K562 (cell line): Measurements from ENCODE around the gene SUGP1. TPM values are rescaled to one million over a fixed set of nuclear protein-coding genes. Genes with fewer than 3 reads are reported as not detected.
A peak's percentile ranks its signal among the peaks of the same experiment; 100 is the strongest.

Experiments used
- ATAC-seq: fragments of 200-7000 bp; cut with Tn5 transposase; 3 replicates; pipeline ENCODE4 v1.9.1; 2020; ENCODE audit warnings: moderate library complexity
- BruUV-seq: library from RNA; stranded (reverse); fragments of 400-500 nt; replicated peaks from 2 replicates; lab custom pipeline; 2021; lab: Mats Ljungman, UMichigan
- CTCF ChIA-PET: fragments of 300-600 bp; formaldehyde crosslinking; extraction: SDS; loops from one replicate; lab custom pipeline; 2021; ENCODE audit warnings: low intra/inter-chr PET ratio; lab: Yijun Ruan, JAX
- POLR2A ChIA-PET: fragments of 300-600, 350-650 bp; sonication (Branson Sonifier 250); formaldehyde crosslinking; extraction: SDS; loops from one replicate; lab custom pipeline; 2021; ENCODE audit warnings: antibody characterized with exemption, inconsistent platforms; lab: Yijun Ruan, JAX
- DNase-seq, 4 experiments: peaks; one replicate each; pipeline versions ENCODE4 v3.0.0 to v3.0.0-alpha.2; 2011 to 2018; ENCODE audit warnings: low spot score in 3 of 4, mixed read lengths in 3 of 4; ENCODE audit errors: extremely low read depth in 1 of 4
- FAIRE-seq: peaks from 2 replicates; lab custom pipeline; 2011; peaks lifted over from hg19 to GRCh38; lab: Jason Lieb, UNC
- H2AFZ ChIP-seq: 2 replicates; pipeline ENCODE4 v1.6.0; 2011; ENCODE audit warnings: low read depth, low read length, control low read depth, inconsistent platforms
- H3K27ac ChIP-seq: fragments of 200-600 bp; 3 replicates; pipeline ENCODE4 v1.8.0; 2011; ENCODE audit warnings: low read depth, mild to moderate bottlenecking, control low read depth, inconsistent platforms, low read length, moderate library complexity, mixed read lengths; ENCODE audit errors: extremely low read depth
- H3K27me3 ChIP-seq, 2 experiments: fragments of 300-600 bp in 1 of 2; 2 replicates in 1 of 2; 3 replicates in 1 of 2; pipeline versions ENCODE4 v1.6.0 to v1.8.0; 2011; ENCODE audit warnings: inconsistent platforms in 2 of 2, low read length in 2 of 2, mild to moderate bottlenecking in 1 of 2, mixed read lengths in 1 of 2, moderate library complexity in 1 of 2; ENCODE audit not compliant: control insufficient read depth in 2 of 2, insufficient read depth in 2 of 2
- H3K36me3 ChIP-seq: fragments of 300-600 bp; 3 replicates; pipeline ENCODE4 v1.8.0; 2011; ENCODE audit warnings: mild to moderate bottlenecking, low read length, inconsistent platforms; ENCODE audit not compliant: control insufficient read depth, insufficient read depth
- H3K4me1 ChIP-seq, 2 experiments: fragments of 200-600 bp in 1 of 2; replicated peaks in 1 of 2; 2 replicates in 1 of 2; 3 replicates in 1 of 2; pipeline versions ENCODE4 v1.5.1 to v1.8.0; 2011; ENCODE audit warnings: inconsistent platforms in 2 of 2, low read length in 2 of 2, mild to moderate bottlenecking in 1 of 2, mixed read lengths in 1 of 2, moderate library complexity in 1 of 2; ENCODE audit not compliant: control insufficient read depth in 2 of 2, insufficient read depth in 2 of 2
- H3K4me2 ChIP-seq: 2 replicates; pipeline ENCODE4 v1.6.1; 2011; ENCODE audit warnings: low read length, control low read depth, inconsistent platforms, mixed read lengths; ENCODE audit not compliant: insufficient read depth
- H3K4me3 ChIP-seq: fragments of 200-600 bp; sonication (generic), shearing (Covaris generic); 2 replicates; pipeline ENCODE4 v1.5.1; 2016; ENCODE audit warnings: control low read depth, inconsistent platforms
- H3K79me2 ChIP-seq: fragments of 200-600 bp; 3 replicates; pipeline ENCODE4 v1.8.0; 2011; ENCODE audit warnings: low read length, inconsistent platforms; ENCODE audit not compliant: control insufficient read depth, insufficient read depth
- H3K9ac ChIP-seq, 2 experiments: 2 replicates each; pipeline versions ENCODE4 v1.6.0 to v1.6.1; 2011; ENCODE audit warnings: low read depth in 2 of 2, low read length in 2 of 2, control low read depth in 1 of 2, inconsistent platforms in 1 of 2, mild to moderate bottlenecking in 1 of 2, mixed read lengths in 1 of 2; ENCODE audit not compliant: insufficient read depth in 1 of 2
- H3K9me1 ChIP-seq: one replicate; pipeline ENCODE4 v1.6.0; 2011; ENCODE audit warnings: inconsistent platforms, mild to moderate bottlenecking, low read length, moderate library complexity; ENCODE audit not compliant: control insufficient read depth, insufficient read depth
- H3K9me3 ChIP-seq: replicated peaks from 2 replicates; pipeline ENCODE4 v1.5.1; 2011; ENCODE audit warnings: low read depth, low read length, inconsistent platforms; ENCODE audit not compliant: control insufficient read depth, insufficient read depth
- H4K20me1 ChIP-seq: replicated peaks from 2 replicates; pipeline ENCODE4 v1.6.1; 2011; ENCODE audit warnings: low read length, inconsistent platforms, mixed read lengths; ENCODE audit not compliant: control insufficient read depth, insufficient read depth
- ATF7 ChIP-seq: fragments of 450-650 bp; IDR thresholded peaks from 2 replicates; pipeline ENCODE4 v1.7.1; 2014; ENCODE audit warnings: mild to moderate bottlenecking, moderate library complexity
- CBX3 ChIP-seq, 2 experiments: IDR thresholded peaks; 1 replicate in 1 of 2; 2 replicates in 1 of 2; pipeline ENCODE4 v1.6.1; 2012; ENCODE audit warnings: inconsistent platforms in 2 of 2, low read length in 2 of 2, borderline replicate concordance in 1 of 2, control low read depth in 1 of 2
- CBX5 ChIP-seq: IDR thresholded peaks from 2 replicates; pipeline ENCODE4 v1.6.1; 2014; ENCODE audit warnings: low read depth, borderline replicate concordance
- CTBP1 ChIP-seq: fragments of 450-650 bp; IDR thresholded peaks from 2 replicates; pipeline ENCODE4 v1.6.1; 2016; ENCODE audit warnings: borderline replicate concordance
- FOXA3 ChIP-seq, 2 experiments: fragments of 450-650 bp in 1 of 2; sonication (generic) in 1 of 2; formaldehyde crosslinking; IDR thresholded peaks in 1 of 2; conservative IDR thresholded peaks in 1 of 2; 2 replicates each; pipeline versions ENCODE4 v1.4.0 to v1.8.0; 2020 to 2022; ENCODE audit warnings: mild to moderate bottlenecking in 2 of 2, missing genetic modification reagents in 1 of 2
- MTA1 ChIP-seq: fragments of 450-650 bp; IDR thresholded peaks from 2 replicates; pipeline ENCODE4 v1.6.1; 2017; ENCODE audit warnings: borderline replicate concordance
- MXI1 ChIP-seq: IDR thresholded peaks from 2 replicates; pipeline ENCODE4 v1.6.1; 2011; ENCODE audit warnings: low read depth, mild to moderate bottlenecking, improper control_type of control experiment, low read length
- NR3C1 ChIP-seq: sonication (generic); formaldehyde crosslinking; IDR thresholded peaks from 2 replicates; pipeline ENCODE4 v1.8.1; 2022; ENCODE audit warnings: missing genetic modification reagents
- NR4A1 ChIP-seq, 2 experiments: fragments of 250-450 bp in 1 of 2; fragments of 450-650 bp in 1 of 2; sonication (Bioruptor Pico) in 1 of 2; IDR thresholded peaks; 2 replicates each; pipeline versions ENCODE4 v1.4.0 to v1.6.1; 2016 to 2020; ENCODE audit warnings: mild to moderate bottlenecking in 2 of 2, missing compliant biosample characterization in 1 of 2, missing genetic modification characterization in 1 of 2, moderate library complexity in 1 of 2
- SETDB1 ChIP-seq: IDR thresholded peaks from one replicate; pipeline ENCODE4 v1.6.1; 2012; ENCODE audit warnings: low read length, control low read depth, inconsistent platforms
- SOX6 ChIP-seq: fragments of 450-650 bp; IDR thresholded peaks from 2 replicates; pipeline ENCODE4 v1.6.1; 2014; ENCODE audit warnings: mild to moderate bottlenecking
- TRIM28 ChIP-seq: fragments of 450-650 bp; IDR thresholded peaks from 2 replicates; pipeline ENCODE4 v1.6.1; 2017
- ZNF146 ChIP-seq: IDR thresholded peaks from one replicate; pipeline ENCODE4 v1.6.1; 2018; ENCODE audit warnings: missing compliant biosample characterization; ENCODE audit not compliant: unreplicated experiment
- ZNF324 ChIP-seq: fragments of 250-450 bp; sonication (Bioruptor Pico); IDR thresholded peaks from 2 replicates; pipeline ENCODE4 v1.4.0; 2020; ENCODE audit warnings: mild to moderate bottlenecking
- WGBS: fragments of 100-300 bp; shearing (Covaris generic); methylation state at CpG from one replicate; pipeline ENCODE4 v1.1.6; 2016; ENCODE audit warnings: low coverage, mixed read lengths; ENCODE audit not compliant: insufficient coverage; ENCODE audit errors: missing lambda C conversion rate; 5-methylcytosine and 5-hydroxymethylcytosine counted together
- in situ Hi-C: fragments of 300-500 bp; cut with MboI; formaldehyde crosslinking; loops from 4 replicates; pipeline ENCODE4 v1.15.0; 2018; ENCODE audit warnings: inconsistent platforms, mixed read lengths
- intact Hi-C: fragments of 100-400 bp; cut with micrococcal nuclease; formaldehyde crosslinking; loops from 2 replicates; pipeline ENCODE4 v1.14.2; 2022
- polyA plus RNA-seq, 8 experiments: library from polyadenylated mRNA; depleted of rRNA in 4 of 8; stranded (reverse) in 5 of 8; unstranded in 3 of 8; fragments of >200 nt; fragmentation: Nextera tagmentation in 2 of 8; fragmentation: Illumina TruSeq in 1 of 8; extraction: Ambion mirVana in 2 of 8; extraction: Trizol in 1 of 8; gene quantifications; 2 replicates each; pipeline versions ENCODE4 v1.2.1 to v1.2.3, GENCODE V29; 2011 to 2014; ENCODE audit warnings: inconsistent platforms in 1 of 8, missing spikeins in 1 of 8
- total RNA-seq, 7 experiments: library from RNA; depleted of rRNA in 6 of 7; stranded (reverse); fragments of >200 nt in 6 of 7; fragmentation: Illumina TruSeq in 2 of 7; extraction: Trizol in 2 of 7; gene quantifications; 2 replicates each; pipeline versions ENCODE4 v1.2.1 to v1.2.3, GENCODE V29; 2011 to 2021; ENCODE audit warnings: low replicate concordance in 1 of 7
- TF ChIP-seq, protein P1 (sequence below): fragments of 450-650 bp; IDR thresholded peaks from 2 replicates; pipeline ENCODE4 v1.6.1; 2017; ENCODE audit warnings: antibody characterized with exemption
- TF ChIP-seq, protein P2 (sequence below): fragments of 250-450 bp; sonication (Bioruptor Pico); IDR thresholded peaks from 2 replicates; pipeline ENCODE4 v1.9.0; 2021; ENCODE audit warnings: mild to moderate bottlenecking, inconsistent platforms
- TF ChIP-seq, protein P3 (sequence below): fragments of 250-450 bp; sonication (Bioruptor Pico); IDR thresholded peaks from 2 replicates; pipeline ENCODE4 v1.5.0; 2020; ENCODE audit warnings: mild to moderate bottlenecking

SUGP1 gene
- total and polyA plus RNA-seq, 9 of the 15 experiments (the other 6 are each of a cell fraction or from before 2014, with no cell fraction given), result 1.0 to 53.3 (median 32.4) TPM

DNA sequence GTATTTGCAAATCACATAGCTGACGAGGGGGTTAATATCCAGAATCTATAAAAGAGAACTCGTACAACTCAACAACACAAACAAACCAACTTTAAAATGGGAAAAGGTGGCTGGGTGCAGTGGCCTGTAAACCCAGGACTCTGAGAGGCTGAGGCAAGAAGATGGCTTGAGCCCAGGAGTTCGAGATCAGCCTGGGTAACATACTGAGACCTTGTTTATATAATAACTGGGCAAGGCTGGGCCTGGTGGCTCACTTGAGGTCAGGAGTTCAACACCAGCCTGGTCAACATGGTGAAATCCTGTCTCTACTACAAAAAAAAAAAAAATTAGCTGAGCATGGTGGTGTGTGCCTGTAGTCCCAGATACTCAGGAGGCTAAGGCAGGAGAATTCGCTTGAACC is 25.4 kb downstream of the SUGP1 start (continued):
- TF ChIP-seq, protein P1, sequence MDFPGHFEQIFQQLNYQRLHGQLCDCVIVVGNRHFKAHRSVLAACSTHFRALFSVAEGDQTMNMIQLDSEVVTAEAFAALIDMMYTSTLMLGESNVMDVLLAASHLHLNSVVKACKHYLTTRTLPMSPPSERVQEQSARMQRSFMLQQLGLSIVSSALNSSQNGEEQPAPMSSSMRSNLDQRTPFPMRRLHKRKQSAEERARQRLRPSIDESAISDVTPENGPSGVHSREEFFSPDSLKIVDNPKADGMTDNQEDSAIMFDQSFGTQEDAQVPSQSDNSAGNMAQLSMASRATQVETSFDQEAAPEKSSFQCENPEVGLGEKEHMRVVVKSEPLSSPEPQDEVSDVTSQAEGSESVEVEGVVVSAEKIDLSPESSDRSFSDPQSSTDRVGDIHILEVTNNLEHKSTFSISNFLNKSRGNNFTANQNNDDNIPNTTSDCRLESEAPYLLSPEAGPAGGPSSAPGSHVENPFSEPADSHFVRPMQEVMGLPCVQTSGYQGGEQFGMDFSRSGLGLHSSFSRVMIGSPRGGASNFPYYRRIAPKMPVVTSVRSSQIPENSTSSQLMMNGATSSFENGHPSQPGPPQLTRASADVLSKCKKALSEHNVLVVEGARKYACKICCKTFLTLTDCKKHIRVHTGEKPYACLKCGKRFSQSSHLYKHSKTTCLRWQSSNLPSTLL, result no peak
- TF ChIP-seq ZNF146 (CRISPR knock-in tag) (no peak), SETDB1 (no peak), CBX5 (no peak), FOXA3 (CRISPR knock-in tag; conservative IDR thresholded peaks at IDR 0.05 in 1 of 2, IDR thresholded peaks at IDR 0.05 in 1 of 2) (no peak), NR4A1 (CRISPR knock-in tag; IDR thresholded peaks at IDR 0.05) (no peak), NR4A1 (tag; IDR thresholded peaks at IDR 0.05) (no peak)

DNA sequence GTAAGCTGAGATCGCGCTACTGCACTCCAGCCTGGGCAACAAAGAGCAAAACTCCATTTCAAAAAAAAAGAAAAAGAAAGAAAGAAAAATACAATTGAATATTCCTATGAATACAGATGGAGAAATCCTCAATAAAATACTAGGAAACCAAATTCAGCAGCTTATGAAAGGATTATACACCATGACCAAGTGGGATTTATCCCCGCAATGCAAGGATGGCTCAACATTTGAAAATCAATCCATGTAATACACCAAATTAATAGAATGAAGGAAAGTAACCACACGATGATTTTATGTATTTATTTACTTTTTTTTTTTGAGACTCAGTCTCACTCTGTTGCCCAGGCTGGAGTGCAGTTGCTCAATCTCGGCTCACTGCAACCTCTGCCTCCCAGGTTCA is 27.7 kb downstream of the SUGP1 start:
- 96% methylated on average over 2 of the region's 5 CpGs for WGBS
- no peak overlapping the region for H2AFZ ChIP-seq
- no peak overlapping the region for H3K4me2 ChIP-seq
- H3K27ac ChIP-seq, result no peak overlapping the region
- H3K9ac ChIP-seq, result no peak overlapping the region
- H3K9me1 ChIP-seq, result no peaks in the 10 kb centered on the region
- peaks cover 66% of the 10 kb centered on the region; the same call in 2 of the 3 replicates for H3K36me3 ChIP-seq
- H3K4me3 ChIP-seq, result no peak overlapping the region
- H3K4me1 ChIP-seq, result peaks cover 0 to 6% of the 10 kb centered on the region in 2 experiments; a peak in 2 of 5 replicates
- FAIRE-seq (no peak), ATAC-seq (no peak), DNase-seq (no peak)
- H3K27me3 ChIP-seq, result no peaks in the 10 kb centered on the region
- ChIA-PET POLR2A (no interaction called here), CTCF (interaction anchor here (0.6 kb wide), 1 partner anchor 431 kb away, joined by 3 read pairs; no protein-coding TSS in a partner anchor)
- in situ Hi-C loops (no loop called here), intact Hi-C loops (no loop called here)
- H3K9me3 ChIP-seq, result no peaks in the 10 kb centered on the region
- no peaks in the 10 kb centered on the region for H4K20me1 ChIP-seq
- BruUV-seq, result no TSS peak
- no peaks in the 10 kb centered on the region; the same call in 2 of the 3 replicates for H3K79me2 ChIP-seq
- TF ChIP-seq, protein P2, sequence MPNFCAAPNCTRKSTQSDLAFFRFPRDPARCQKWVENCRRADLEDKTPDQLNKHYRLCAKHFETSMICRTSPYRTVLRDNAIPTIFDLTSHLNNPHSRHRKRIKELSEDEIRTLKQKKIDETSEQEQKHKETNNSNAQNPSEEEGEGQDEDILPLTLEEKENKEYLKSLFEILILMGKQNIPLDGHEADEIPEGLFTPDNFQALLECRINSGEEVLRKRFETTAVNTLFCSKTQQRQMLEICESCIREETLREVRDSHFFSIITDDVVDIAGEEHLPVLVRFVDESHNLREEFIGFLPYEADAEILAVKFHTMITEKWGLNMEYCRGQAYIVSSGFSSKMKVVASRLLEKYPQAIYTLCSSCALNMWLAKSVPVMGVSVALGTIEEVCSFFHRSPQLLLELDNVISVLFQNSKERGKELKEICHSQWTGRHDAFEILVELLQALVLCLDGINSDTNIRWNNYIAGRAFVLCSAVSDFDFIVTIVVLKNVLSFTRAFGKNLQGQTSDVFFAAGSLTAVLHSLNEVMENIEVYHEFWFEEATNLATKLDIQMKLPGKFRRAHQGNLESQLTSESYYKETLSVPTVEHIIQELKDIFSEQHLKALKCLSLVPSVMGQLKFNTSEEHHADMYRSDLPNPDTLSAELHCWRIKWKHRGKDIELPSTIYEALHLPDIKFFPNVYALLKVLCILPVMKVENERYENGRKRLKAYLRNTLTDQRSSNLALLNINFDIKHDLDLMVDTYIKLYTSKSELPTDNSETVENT (CRISPR knock-in tag), result no peak
- TF ChIP-seq TRIM28, result 0 out of 2 replicates have a peak, but pooled peaks have one; percentile 38
- TF ChIP-seq CTBP1, result no peak
- no peak for TF ChIP-seq MTA1
- no peak for TF ChIP-seq ATF7
- TF ChIP-seq SOX6, result no peak
- peak in 1 of 2 experiments; percentile 75; a peak in 1 of 3 replicates for TF ChIP-seq CBX3 (IDR thresholded peaks at IDR 0.05; ENCODE audit: borderline replicate concordance in 1 of 2, low read length in 2 of 2)
- TF ChIP-seq, protein P3, sequence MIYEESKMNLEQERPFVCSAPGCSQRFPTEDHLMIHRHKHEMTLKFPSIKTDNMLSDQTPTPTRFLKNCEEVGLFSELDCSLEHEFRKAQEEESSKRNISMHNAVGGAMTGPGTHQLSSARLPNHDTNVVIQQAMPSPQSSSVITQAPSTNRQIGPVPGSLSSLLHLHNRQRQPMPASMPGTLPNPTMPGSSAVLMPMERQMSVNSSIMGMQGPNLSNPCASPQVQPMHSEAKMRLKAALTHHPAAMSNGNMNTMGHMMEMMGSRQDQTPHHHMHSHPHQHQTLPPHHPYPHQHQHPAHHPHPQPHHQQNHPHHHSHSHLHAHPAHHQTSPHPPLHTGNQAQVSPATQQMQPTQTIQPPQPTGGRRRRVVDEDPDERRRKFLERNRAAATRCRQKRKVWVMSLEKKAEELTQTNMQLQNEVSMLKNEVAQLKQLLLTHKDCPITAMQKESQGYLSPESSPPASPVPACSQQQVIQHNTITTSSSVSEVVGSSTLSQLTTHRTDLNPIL (CRISPR knock-in tag), result no peak
- peak; percentile 93 for TF ChIP-seq ZNF324 (CRISPR knock-in tag)
- TF ChIP-seq MXI1, result no peak
- no peak for TF ChIP-seq NR3C1 (CRISPR knock-in tag)
